ENCODE results near the gene RBBP9. TPM values are rescaled to one million over a fixed set of nuclear protein-coding genes. Genes with fewer than 3 reads are reported as not detected.

The RBBP9 gene
- total and polyA plus RNA-seq, 2 experiments from 2014 or later: 4.8 to 21.1 TPM

GRCh38 chr20:18541741-18542140, 44.7 kb upstream of the RBBP9 start (continued):
- TF ChIP-seq, protein P1, sequence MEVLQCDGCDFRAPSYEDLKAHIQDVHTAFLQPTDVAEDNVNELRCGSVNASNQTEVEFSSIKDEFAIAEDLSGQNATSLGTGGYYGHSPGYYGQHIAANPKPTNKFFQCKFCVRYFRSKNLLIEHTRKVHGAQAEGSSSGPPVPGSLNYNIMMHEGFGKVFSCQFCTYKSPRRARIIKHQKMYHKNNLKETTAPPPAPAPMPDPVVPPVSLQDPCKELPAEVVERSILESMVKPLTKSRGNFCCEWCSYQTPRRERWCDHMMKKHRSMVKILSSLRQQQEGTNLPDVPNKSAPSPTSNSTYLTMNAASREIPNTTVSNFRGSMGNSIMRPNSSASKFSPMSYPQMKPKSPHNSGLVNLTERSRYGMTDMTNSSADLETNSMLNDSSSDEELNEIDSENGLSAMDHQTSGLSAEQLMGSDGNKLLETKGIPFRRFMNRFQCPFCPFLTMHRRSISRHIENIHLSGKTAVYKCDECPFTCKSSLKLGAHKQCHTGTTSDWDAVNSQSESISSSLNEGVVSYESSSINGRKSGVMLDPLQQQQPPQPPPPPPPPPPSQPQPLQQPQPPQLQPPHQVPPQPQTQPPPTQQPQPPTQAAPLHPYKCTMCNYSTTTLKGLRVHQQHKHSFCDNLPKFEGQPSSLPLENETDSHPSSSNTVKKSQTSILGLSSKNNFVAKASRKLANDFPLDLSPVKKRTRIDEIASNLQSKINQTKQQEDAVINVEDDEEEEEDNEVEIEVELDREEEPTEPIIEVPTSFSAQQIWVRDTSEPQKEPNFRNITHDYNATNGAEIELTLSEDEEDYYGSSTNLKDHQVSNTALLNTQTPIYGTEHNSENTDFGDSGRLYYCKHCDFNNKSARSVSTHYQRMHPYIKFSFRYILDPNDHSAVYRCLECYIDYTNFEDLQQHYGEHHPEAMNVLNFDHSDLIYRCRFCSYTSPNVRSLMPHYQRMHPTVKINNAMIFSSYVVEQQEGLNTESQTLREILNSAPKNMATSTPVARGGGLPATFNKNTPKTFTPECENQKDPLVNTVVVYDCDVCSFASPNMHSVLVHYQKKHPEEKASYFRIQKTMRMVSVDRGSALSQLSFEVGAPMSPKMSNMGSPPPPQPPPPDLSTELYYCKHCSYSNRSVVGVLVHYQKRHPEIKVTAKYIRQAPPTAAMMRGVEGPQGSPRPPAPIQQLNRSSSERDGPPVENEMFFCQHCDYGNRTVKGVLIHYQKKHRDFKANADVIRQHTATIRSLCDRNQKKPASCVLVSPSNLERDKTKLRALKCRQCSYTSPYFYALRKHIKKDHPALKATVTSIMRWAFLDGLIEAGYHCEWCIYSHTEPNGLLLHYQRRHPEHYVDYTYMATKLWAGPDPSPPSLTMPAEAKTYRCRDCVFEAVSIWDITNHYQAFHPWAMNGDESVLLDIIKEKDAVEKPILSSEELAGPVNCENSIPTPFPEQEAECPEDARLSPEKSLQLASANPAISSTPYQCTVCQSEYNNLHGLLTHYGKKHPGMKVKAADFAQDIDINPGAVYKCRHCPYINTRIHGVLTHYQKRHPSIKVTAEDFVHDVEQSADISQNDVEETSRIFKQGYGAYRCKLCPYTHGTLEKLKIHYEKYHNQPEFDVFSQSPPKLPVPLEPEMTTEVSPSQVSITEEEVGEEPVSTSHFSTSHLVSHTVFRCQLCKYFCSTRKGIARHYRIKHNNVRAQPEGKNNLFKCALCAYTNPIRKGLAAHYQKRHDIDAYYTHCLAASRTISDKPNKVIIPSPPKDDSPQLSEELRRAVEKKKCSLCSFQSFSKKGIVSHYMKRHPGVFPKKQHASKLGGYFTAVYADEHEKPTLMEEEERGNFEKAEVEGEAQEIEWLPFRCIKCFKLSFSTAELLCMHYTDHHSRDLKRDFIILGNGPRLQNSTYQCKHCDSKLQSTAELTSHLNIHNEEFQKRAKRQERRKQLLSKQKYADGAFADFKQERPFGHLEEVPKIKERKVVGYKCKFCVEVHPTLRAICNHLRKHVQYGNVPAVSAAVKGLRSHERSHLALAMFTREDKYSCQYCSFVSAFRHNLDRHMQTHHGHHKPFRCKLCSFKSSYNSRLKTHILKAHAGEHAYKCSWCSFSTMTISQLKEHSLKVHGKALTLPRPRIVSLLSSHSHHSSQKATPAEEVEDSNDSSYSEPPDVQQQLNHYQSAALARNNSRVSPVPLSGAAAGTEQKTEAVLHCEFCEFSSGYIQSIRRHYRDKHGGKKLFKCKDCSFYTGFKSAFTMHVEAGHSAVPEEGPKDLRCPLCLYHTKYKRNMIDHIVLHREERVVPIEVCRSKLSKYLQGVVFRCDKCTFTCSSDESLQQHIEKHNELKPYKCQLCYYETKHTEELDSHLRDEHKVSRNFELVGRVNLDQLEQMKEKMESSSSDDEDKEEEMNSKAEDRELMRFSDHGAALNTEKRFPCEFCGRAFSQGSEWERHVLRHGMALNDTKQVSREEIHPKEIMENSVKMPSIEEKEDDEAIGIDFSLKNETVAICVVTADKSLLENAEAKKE (CRISPR knock-in tag; IDR thresholded peaks at IDR 0.05): no peak
- TF ChIP-seq CREB1 (CRISPR knock-in tag; IDR thresholded peaks at IDR 0.05; ENCODE audit: low read depth): no peak
- TF ChIP-seq STAT1 (IDR thresholded peaks at IDR 0.05; ENCODE audit: unreplicated experiment): no peak
- no peak for TF ChIP-seq JUNB (IDR thresholded peaks at IDR 0.05; ENCODE audit: unreplicated experiment)
- no peak for TF ChIP-seq POLR2AphosphoS5 (IDR thresholded peaks at IDR 0.05; ENCODE audit: low read depth)
- TF ChIP-seq EZH2phosphoT487 (IDR thresholded peaks at IDR 0.05; ENCODE audit: unreplicated experiment): no peak
- no peak for TF ChIP-seq ZNF114 (CRISPR knock-in tag; IDR thresholded peaks at IDR 0.05)

DNA sequence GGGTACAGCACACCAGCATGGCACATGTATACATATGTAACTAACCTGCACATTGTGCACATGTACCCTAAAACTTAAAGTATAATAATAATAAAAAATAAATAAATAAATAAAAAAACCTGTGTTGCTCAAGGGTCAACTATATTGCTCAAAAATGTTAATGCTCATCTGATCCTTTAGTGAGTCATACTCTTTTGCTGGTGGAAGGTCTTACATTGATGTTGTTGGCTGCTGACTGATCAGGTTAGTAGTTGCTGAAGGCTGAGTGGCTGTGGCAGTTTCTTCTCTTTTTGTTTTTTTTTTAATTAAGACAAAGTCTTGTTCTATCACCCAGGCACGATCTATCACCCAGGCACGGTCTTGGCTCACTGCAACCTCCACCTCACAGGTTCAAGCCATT, 40.6 kb upstream of the RBBP9 start:
- H3K36me3 ChIP-seq (ENCODE audit: insufficient read depth): peaks cover 32% of the 10 kb centered on the region
- H3K9me2 ChIP-seq (ENCODE audit: insufficient read depth): no peaks in the 10 kb centered on the region
- H3K9me3 Mint-ChIP-seq: no peaks in the 10 kb centered on the region
- H3K27ac ChIP-seq (ENCODE audit: low read depth): no peak overlapping the region
- no peak overlapping the region for H3K4me3 ChIP-seq
- H3F3A ChIP-seq (replicated peaks; ENCODE audit: low read depth): no peaks in the 10 kb centered on the region
- no peaks in the 10 kb centered on the region for H3K4me1 Mint-ChIP-seq
- H3K27me3 Mint-ChIP-seq (ENCODE audit: insufficient read depth, low read depth, poor library complexity): peaks cover 5% of the 10 kb centered on the region
- H3K4me1 ChIP-seq (ENCODE audit: insufficient read depth): no peaks in the 10 kb centered on the region
- H3K4me2 ChIP-seq: no peak overlapping the region
- TF ChIP-seq, protein P2, sequence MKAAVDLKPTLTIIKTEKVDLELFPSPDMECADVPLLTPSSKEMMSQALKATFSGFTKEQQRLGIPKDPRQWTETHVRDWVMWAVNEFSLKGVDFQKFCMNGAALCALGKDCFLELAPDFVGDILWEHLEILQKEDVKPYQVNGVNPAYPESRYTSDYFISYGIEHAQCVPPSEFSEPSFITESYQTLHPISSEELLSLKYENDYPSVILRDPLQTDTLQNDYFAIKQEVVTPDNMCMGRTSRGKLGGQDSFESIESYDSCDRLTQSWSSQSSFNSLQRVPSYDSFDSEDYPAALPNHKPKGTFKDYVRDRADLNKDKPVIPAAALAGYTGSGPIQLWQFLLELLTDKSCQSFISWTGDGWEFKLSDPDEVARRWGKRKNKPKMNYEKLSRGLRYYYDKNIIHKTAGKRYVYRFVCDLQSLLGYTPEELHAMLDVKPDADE (IDR thresholded peaks at IDR 0.05): no peak
- no peak for TF ChIP-seq JUNB (IDR thresholded peaks at IDR 0.05; ENCODE audit: unreplicated experiment)
- TF ChIP-seq, protein P3, sequence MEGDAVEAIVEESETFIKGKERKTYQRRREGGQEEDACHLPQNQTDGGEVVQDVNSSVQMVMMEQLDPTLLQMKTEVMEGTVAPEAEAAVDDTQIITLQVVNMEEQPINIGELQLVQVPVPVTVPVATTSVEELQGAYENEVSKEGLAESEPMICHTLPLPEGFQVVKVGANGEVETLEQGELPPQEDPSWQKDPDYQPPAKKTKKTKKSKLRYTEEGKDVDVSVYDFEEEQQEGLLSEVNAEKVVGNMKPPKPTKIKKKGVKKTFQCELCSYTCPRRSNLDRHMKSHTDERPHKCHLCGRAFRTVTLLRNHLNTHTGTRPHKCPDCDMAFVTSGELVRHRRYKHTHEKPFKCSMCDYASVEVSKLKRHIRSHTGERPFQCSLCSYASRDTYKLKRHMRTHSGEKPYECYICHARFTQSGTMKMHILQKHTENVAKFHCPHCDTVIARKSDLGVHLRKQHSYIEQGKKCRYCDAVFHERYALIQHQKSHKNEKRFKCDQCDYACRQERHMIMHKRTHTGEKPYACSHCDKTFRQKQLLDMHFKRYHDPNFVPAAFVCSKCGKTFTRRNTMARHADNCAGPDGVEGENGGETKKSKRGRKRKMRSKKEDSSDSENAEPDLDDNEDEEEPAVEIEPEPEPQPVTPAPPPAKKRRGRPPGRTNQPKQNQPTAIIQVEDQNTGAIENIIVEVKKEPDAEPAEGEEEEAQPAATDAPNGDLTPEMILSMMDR (conservative IDR thresholded peaks at IDR 0.05; ENCODE audit: low read depth in 2 of 2): no peak
- TF ChIP-seq ZNF331 (CRISPR knock-in tag; IDR thresholded peaks at IDR 0.05; ENCODE audit: low read depth): no peak
- no peak for TF ChIP-seq CREB1 (CRISPR knock-in tag; IDR thresholded peaks at IDR 0.05; ENCODE audit: low read depth)
- H3K36me3 Mint-ChIP-seq (ENCODE audit: low read depth): peaks cover 70% of the 10 kb centered on the region
- no peak overlapping the region for H2AFZ ChIP-seq
- DNase-seq (ENCODE audit: low spot score): no peak
- H3K27ac Mint-ChIP-seq: no peak overlapping the region
- no peaks in the 10 kb centered on the region for H3K79me2 ChIP-seq (replicated peaks; ENCODE audit: insufficient read depth)
- peaks cover 4% of the 10 kb centered on the region; the same call in 1 of the 2 replicates for H4K20me1 ChIP-seq (replicated peaks; ENCODE audit: insufficient read depth)
- no peaks in the 10 kb centered on the region for H3K27me3 ChIP-seq (ENCODE audit: insufficient read depth)
- no peak for ATAC-seq
- no peak overlapping the region for H3K4me3 Mint-ChIP-seq
